Smooth muscle cell of the umbilical artery (primary cell): ENCODE data around the gene TADA3. TPM values are rescaled to one million over a fixed set of nuclear protein-coding genes. Genes with fewer than 3 reads are reported as not detected.

Source experiments
- total RNA-seq: library from RNA; depleted of rRNA; stranded (reverse); fragments of >200 nt; gene quantifications from 2 replicates; pipeline ENCODE4 v1.2.3, GENCODE V29; 2014

Gene TADA3, protein sequence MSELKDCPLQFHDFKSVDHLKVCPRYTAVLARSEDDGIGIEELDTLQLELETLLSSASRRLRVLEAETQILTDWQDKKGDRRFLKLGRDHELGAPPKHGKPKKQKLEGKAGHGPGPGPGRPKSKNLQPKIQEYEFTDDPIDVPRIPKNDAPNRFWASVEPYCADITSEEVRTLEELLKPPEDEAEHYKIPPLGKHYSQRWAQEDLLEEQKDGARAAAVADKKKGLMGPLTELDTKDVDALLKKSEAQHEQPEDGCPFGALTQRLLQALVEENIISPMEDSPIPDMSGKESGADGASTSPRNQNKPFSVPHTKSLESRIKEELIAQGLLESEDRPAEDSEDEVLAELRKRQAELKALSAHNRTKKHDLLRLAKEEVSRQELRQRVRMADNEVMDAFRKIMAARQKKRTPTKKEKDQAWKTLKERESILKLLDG
- total RNA-seq = 72.2 and 89.4 TPM in 2 replicates

DNA sequence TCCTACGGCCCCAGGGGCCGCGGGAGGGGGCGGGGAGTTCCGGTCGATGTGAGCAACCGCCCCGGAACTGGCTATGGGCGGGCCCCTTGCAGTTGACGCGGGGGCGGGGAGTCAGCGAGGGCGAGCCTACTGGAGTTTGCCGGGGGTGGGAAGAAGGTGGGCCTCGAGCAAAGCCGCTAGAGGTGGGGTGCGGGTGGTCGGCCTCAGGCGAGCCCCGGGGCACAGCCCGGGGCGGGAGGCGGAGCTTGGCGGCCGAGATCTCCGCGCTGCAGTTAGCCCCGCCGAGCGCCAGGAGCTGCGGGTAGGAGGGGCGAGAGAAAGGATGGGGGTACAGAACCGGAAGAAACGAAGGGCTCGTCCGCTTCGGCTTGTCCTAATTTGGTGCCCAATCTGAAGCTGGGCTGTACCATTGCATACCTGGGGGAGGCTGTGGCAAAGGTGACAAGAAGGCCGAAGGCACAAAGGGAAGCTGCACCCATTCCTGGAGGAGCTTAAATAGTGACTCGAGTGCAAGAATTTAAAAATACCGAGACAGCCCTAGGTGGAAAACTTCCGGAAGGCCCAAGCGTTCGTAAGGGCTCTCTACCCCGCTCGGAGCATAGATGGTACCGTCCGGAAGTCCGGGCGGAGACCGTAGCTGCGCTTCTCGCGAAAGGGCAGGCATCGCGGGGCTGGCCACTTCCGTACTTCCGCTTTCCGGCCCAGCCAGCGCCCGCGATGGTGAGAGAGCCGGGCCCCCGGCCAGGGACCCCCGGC lies at the start of gene TADA3, which contains the start of gene ARPC4:
TADA3 (minus strand) TSS at position 69 of the 756 bp plus-strand sequence. CDS start 1,007 bp downstream, outside the sequence.
ARPC4 (plus strand) TSS at position 678 of the 756 bp plus-strand sequence; CDS start at position 718, 40 bp downstream.

GRCh38 chr3:9809615-9810432 lies 17.6 kb upstream of the TADA3 start, which contains the start of gene TTLL3:
Gene TTLL3 (plus strand): TSS chr3:9810262. CDS start chr3:9810662, 400 bp downstream.

DNA sequence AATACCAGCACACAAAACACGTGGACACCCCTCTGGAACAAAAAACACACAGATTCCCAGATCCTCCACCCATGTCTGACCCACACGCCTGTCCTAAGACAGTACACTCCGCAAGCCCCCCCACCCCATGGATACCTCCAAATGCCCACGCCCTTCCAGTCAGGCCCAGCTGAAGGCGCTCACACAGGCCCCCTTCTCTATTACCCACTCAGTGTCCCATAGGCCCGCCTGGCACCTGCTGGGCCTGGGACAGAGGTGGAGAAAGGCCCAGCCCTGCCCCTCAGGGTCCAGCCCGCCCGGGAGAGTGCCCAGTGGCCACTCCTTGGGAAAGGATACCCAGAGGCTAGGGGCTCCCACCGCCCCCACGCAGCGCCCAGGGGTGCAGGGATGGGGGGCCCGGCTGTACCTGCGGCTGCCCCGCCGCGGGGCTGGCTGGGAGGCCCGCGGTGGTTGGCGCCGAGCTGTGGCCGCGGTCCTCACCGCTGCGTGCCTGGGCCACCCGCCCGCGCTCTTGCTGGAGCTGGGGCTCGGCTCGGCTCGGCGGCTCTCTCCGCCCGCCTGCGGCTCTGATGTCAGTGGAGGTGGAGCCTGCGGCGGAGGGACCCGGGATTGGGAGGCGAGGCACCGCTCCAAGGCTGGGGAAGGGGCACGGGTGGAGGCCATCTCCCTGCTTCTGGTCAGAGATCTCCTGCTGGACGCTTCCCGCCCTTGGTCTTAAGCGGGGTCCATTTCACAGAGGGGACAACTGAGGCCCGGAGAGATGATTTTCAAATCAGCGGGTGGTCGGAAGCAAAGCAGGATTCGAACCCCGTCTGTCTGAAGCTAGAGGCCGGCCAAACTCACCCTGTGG lies 22.6 kb downstream of the TADA3 start, which contains the start of gene CAMK1:
CAMK1 (minus strand) TSS at position 522 of the 850 bp plus-strand sequence. CDS start 2,198 bp downstream, outside the sequence.

DNA sequence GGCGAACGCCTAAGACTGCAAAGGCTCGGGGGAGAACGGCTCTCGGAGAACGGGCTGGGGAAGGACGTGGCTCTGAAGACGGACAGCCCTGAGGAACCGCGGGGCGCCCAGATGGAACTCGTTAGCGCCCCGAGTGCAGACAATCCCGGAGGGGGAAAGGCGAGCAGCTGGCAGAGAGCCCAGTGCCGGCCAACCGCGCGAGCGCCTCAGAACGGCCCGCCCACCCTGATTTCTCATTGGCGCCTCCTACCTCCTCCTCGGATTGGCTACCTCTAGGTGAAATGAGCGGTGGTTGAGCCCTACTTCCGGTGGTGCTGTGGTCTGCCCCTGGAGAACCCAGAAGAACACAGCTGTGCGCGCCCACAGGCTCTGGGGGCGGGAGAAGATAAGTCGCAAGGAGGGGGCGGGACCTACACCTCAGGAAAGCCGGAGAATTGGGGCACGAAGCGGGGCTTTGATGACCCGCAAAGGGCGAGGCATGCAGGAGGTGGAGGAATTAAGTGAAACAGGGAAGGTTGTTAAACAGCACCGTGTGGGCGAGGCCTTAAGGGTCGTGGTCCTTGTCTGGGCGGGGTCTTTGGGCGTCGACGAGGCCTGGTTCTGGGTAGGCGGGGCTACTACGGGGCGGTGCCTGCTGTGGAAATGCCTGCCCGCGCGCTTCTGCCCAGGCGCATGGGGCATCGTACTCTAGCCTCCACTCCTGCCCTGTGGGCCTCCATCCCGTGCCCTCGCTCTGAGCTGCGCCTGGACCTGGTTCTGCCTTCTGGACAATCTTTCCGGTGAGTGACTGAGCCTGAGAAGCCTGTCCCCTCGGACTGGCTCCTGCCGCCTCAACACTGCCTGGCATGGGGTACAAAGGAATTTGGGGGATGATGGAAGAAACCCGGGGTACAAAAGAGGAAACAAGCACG lies 42.4 kb downstream of the TADA3 start, which contains the start of gene OGG1:
OGG1 (plus strand) TSS at position 308 of the 911 bp plus-strand sequence; CDS start at position 643, 335 bp downstream.

GRCh38 chr3:9731206-9732079 lies 60.8 kb downstream of the TADA3 start, which contains the start of gene BRPF1:
Gene BRPF1 (plus strand): TSS chr3:9731735. CDS start chr3:9734141, 2,406 bp downstream.

Other genes with a start within 250 kb of the TADA3 start
- gene LHFPL4, start 238.7 kb downstream of the TADA3 start, total RNA-seq = not detected in 2 replicates
- gene MTMR14, start 143.0 kb downstream of the TADA3 start, total RNA-seq = 23.8 and 31.3 TPM in 2 replicates
- gene CPNE9, start 88.6 kb downstream of the TADA3 start, total RNA-seq = not detected in 2 replicates
- 12.8 and 20.5 TPM in 2 replicates for gene BRPF1, start 60.7 kb downstream of the TADA3 start, total RNA-seq
- 14.0 and 14.4 TPM in 2 replicates for gene OGG1, start 42.5 kb downstream of the TADA3 start, total RNA-seq
- gene CAMK1, start 22.5 kb downstream of the TADA3 start, total RNA-seq = 14.0 and 20.8 TPM in 2 replicates
- 200 and 210 TPM in 2 replicates for gene ARPC4, start 609 bp upstream of the TADA3 start, total RNA-seq
- 23.6 and 24.1 TPM in 2 replicates for gene TTLL3, start 17.8 kb upstream of the TADA3 start, total RNA-seq
- gene RPUSD3, start 51.5 kb upstream of the TADA3 start, total RNA-seq = 22.0 and 25.5 TPM in 2 replicates
- 0.09 TPM in 1 of 2 replicates, not detected in the other for gene CIDEC, start 87.8 kb upstream of the TADA3 start, total RNA-seq
- gene JAGN1, start 98.1 kb upstream of the TADA3 start, total RNA-seq = 17.6 and 24.3 TPM in 2 replicates
- under 0.01 and 0.23 TPM in 2 replicates for gene IL17RE, start 110.4 kb upstream of the TADA3 start, total RNA-seq
- 21.5 and 35.0 TPM in 2 replicates for gene IL17RC, start 124.6 kb upstream of the TADA3 start, total RNA-seq
- gene CRELD1, start 141.4 kb upstream of the TADA3 start, total RNA-seq = 82.0 and 124 TPM in 2 replicates
- gene PRRT3, start 159.9 kb upstream of the TADA3 start, total RNA-seq = 2.4 and 3.0 TPM in 2 replicates
- 60.3 and 90.1 TPM in 2 replicates for gene EMC3, start 194.4 kb upstream of the TADA3 start, total RNA-seq
- 3.0 and 12.1 TPM in 2 replicates for gene FANCD2, start 234.0 kb upstream of the TADA3 start, total RNA-seq